ENCODE data around the gene FJX1. TPM values are rescaled to one million over a fixed set of nuclear protein-coding genes. Genes with fewer than 3 reads are reported as not detected.

The FJX1 gene
- total RNA-seq = 7.4 TPM

DNA sequence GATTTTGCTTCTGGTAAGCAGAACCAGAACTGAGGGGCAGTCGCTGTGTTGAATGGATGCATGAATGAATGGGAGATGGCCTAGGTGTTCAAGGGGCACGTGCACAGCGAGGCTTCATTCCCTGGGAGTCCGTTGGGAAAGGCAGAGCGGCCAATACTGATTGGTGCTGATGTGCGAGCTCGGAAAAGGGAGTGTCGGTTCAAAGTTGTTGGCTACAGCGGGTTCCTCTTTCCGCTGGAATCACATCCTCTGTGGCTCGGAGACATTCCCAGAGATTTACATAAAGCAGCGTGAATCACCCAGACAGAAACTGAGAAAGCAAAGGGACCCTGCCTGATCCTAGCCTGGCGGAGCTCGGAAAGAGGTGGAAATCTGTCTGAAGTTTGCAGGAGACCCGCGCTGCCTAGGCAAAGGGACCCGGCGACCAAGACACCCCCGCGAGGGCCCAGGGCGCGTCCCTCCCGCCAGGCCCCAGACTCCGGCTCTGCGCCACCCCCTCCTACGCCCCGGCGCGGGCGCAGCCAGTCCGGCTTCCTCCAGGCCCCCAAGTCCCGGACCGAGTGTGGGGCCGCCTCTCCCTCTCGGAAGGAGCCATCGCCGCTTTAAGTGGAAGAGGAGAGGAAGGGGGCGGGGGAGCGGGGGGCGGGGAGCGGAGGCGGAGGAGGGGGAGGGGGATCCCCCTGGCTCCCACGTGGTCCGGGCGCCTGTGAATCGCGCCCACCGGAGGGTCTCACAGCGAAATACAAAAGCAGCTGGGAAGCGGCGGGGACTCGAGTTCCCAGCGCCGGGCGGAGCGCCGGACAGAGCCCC, at the start of gene FJX1:
Gene FJX1 (plus strand): TSS at position 774 of the 810 bp plus-strand sequence. CDS start 177 bp downstream, outside the sequence.
- TF ChIP-seq POLR2A (IDR thresholded peaks at IDR 0.05) (no peak), POLR2AphosphoS5 (IDR thresholded peaks at IDR 0.05; ENCODE audit: insufficient read depth in 1 of 2, low read depth in 1 of 2) (no peak)
- TF ChIP-seq, protein P1, sequence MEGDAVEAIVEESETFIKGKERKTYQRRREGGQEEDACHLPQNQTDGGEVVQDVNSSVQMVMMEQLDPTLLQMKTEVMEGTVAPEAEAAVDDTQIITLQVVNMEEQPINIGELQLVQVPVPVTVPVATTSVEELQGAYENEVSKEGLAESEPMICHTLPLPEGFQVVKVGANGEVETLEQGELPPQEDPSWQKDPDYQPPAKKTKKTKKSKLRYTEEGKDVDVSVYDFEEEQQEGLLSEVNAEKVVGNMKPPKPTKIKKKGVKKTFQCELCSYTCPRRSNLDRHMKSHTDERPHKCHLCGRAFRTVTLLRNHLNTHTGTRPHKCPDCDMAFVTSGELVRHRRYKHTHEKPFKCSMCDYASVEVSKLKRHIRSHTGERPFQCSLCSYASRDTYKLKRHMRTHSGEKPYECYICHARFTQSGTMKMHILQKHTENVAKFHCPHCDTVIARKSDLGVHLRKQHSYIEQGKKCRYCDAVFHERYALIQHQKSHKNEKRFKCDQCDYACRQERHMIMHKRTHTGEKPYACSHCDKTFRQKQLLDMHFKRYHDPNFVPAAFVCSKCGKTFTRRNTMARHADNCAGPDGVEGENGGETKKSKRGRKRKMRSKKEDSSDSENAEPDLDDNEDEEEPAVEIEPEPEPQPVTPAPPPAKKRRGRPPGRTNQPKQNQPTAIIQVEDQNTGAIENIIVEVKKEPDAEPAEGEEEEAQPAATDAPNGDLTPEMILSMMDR (IDR thresholded peaks at IDR 0.05) = no peak
- intact Hi-C loops (cut with DNase I) = loop anchor here (5.0 to 10.0 kb wide), 3 partner anchors 207 to 644 kb away; no protein-coding TSS in a partner anchor
- no peaks in the 10 kb centered on the region for H3K27me3 ChIP-seq
- peaks cover 30% of the 10 kb centered on the region for H3K4me1 ChIP-seq
- peak within 1 kb of the TSS; percentile 84 for H3K27ac ChIP-seq
- H3K36me3 ChIP-seq = no peaks in the 10 kb centered on the region
- peak within 1 kb of the TSS; percentile 53 to 56 for H3K4me3 ChIP-seq
- no peaks in the 10 kb centered on the region for H3K9me3 ChIP-seq
- DNase-seq (ENCODE audit: extremely low spot score in 2 of 2) = no peak

- H3K27me3 ChIP-seq = no peaks in the 10 kb centered on the region
- H3K36me3 ChIP-seq = no peaks in the 10 kb centered on the region
- no peaks in the 10 kb centered on the region for H3K9me3 ChIP-seq
- TF ChIP-seq, protein P1 (IDR thresholded peaks at IDR 0.05) = no peak
- TF ChIP-seq POLR2A (IDR thresholded peaks at IDR 0.05) = no peak
- no peak for TF ChIP-seq POLR2AphosphoS5 (IDR thresholded peaks at IDR 0.05; ENCODE audit: insufficient read depth in 1 of 2, low read depth in 1 of 2)
- no peak for DNase-seq (ENCODE audit: extremely low spot score in 2 of 2)
- H3K27ac ChIP-seq = no peak overlapping the region
- intact Hi-C loops (cut with DNase I) = no loop called here
- H3K4me3 ChIP-seq = no peak overlapping the region
- H3K4me1 ChIP-seq = no peaks in the 10 kb centered on the region
Measured at GRCh38 chr11:35571696-35572095, 46.6 kb upstream of the FJX1 start.

DNA sequence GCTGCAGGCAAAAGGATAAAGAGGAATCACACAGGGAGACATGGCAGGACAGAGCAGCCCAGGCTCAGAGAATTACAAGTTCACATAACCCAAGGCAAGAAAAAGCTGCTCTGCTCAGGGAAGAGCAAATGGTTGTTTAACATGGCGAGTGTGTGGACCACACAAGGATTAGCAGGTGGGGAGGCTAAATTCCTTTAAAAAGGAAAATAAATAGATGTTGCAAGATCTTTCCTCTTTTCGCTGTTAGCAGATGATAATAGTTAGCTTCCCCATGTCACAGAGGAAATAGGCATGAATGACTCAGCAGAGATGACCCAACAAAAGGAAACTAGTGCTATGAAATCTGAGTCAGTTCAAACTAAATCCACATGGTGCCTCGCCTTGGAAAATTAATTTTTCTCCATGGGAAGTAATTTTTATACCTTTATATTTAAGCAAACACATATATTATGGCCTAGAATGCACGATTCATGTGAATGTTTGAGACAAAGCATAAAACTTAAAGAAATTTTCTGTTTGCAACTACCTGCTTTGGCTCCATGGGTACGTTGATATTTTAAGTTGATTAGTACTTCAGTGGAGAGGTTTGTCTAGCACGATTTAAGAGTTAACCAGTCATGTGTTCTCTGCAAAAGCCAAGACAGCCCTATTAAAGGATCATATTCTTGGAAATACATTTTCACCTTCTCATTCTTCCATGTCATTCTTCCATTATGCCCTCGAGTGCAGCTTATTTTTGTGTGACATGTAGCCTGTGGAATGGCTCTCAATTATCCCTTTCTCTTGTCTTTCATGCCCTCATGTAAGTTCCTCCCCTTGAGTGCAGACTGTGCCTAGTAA, 38.5 kb upstream of the FJX1 start:
- no peaks in the 10 kb centered on the region for H3K36me3 ChIP-seq
- H3K9me3 ChIP-seq = no peaks in the 10 kb centered on the region
- H3K27me3 ChIP-seq = no peaks in the 10 kb centered on the region
- H3K4me3 ChIP-seq = no peak overlapping the region
- no peak overlapping the region for H3K27ac ChIP-seq
- no peak for TF ChIP-seq POLR2A (IDR thresholded peaks at IDR 0.05)
- TF ChIP-seq POLR2AphosphoS5 (IDR thresholded peaks at IDR 0.05; ENCODE audit: insufficient read depth in 1 of 2, low read depth in 1 of 2) = peak; percentile 15 to 33
- peaks cover 4% of the 10 kb centered on the region for H3K4me1 ChIP-seq
- intact Hi-C loops (cut with DNase I) = no loop called here
- no peak for DNase-seq (ENCODE audit: extremely low spot score in 2 of 2)

GRCh38 chr11:35580397-35580781, 37.9 kb upstream of the FJX1 start:
- no peaks in the 10 kb centered on the region for H3K36me3 ChIP-seq
- TF ChIP-seq POLR2AphosphoS5 (IDR thresholded peaks at IDR 0.05; ENCODE audit: insufficient read depth in 1 of 2, low read depth in 1 of 2) = no peak
- TF ChIP-seq, protein P1 (IDR thresholded peaks at IDR 0.05) = no peak
- TF ChIP-seq POLR2A (IDR thresholded peaks at IDR 0.05) = no peak
- peaks cover 4% of the 10 kb centered on the region for H3K4me1 ChIP-seq
- DNase-seq (ENCODE audit: extremely low spot score in 2 of 2) = no peak
- intact Hi-C loops (cut with DNase I) = no loop called here
- H3K4me3 ChIP-seq = no peak overlapping the region
- H3K27ac ChIP-seq = no peak overlapping the region
- H3K9me3 ChIP-seq = no peaks in the 10 kb centered on the region
- no peaks in the 10 kb centered on the region for H3K27me3 ChIP-seq

DNA sequence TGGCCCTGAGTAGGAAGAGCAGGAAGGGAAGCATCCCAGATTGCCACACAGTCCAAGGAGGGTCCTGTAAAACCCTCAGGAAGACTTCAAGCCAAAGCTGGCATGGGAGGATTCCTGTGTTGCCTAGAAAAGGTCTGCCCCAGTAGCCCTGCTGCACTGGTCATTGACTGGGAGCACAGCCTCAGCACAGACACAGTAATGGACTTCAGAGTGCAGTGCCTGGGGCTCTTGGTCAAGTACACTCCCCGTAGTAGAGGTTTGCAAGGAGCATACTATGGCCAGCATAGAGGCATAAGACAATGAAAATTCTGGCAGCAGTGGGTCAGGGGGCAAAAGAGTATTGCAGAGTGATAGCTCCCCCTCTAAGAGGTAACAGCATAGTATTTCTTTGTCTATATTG, 36.2 kb upstream of the FJX1 start:
- no peak for DNase-seq (ENCODE audit: extremely low spot score in 2 of 2)
- Histone ChIP-seq H3K4me1 (peaks cover 4% of the 10 kb centered on the region), H3K9me3 (no peaks in the 10 kb centered on the region), H3K36me3 (no peaks in the 10 kb centered on the region), H3K27me3 (no peaks in the 10 kb centered on the region), H3K27ac (no peak overlapping the region), H3K4me3 (no peak overlapping the region)
- intact Hi-C loops (cut with DNase I) = no loop called here
- TF ChIP-seq POLR2AphosphoS5 (IDR thresholded peaks at IDR 0.05; ENCODE audit: insufficient read depth in 1 of 2, low read depth in 1 of 2) = no peak
- TF ChIP-seq, protein P1 (IDR thresholded peaks at IDR 0.05) = no peak
- no peak for TF ChIP-seq POLR2A (IDR thresholded peaks at IDR 0.05)

Data from vagina (tissue), 2 donors.